GM23248 (cell line): ENCODE measurements around the gene IVD. TPM values are rescaled to one million over a fixed set of nuclear protein-coding genes. Genes with fewer than 3 reads are reported as not detected.

Experiments
- DNase-seq: peaks from one replicate; pipeline ENCODE4 v3.0.0-alpha.2; 2015
- H2AFZ ChIP-seq: fragments of 200-600 bp; sonication (generic); 2 replicates; pipeline ENCODE4 v1.6.1; 2016; ENCODE audit warnings: antibody characterized with exemption
- H3F3A ChIP-seq: fragments of 200-600 bp; sonication (generic); 2 replicates; pipeline ENCODE4 v1.6.1; 2016; ENCODE audit warnings: mild to moderate bottlenecking, antibody characterized with exemption, mixed run types; ENCODE audit not compliant: insufficient read depth
- H3K27ac ChIP-seq: fragments of 200-600 bp; sonication (generic); 2 replicates; pipeline ENCODE4 v1.5.1; 2016; ENCODE audit warnings: mild to moderate bottlenecking
- H3K27me3 ChIP-seq: fragments of 200-600 bp; sonication (generic); replicated peaks from 2 replicates; pipeline ENCODE4 v1.6.1; 2016; ENCODE audit warnings: mild to moderate bottlenecking; ENCODE audit not compliant: insufficient read depth
- H3K36me3 ChIP-seq: fragments of 200-600 bp; sonication (generic); 2 replicates; pipeline ENCODE4 v1.6.1; 2016; ENCODE audit warnings: low read depth, mild to moderate bottlenecking
- H3K4me1 ChIP-seq: fragments of 200-600 bp; sonication (generic); 2 replicates; pipeline ENCODE4 v1.6.1; 2016; ENCODE audit warnings: mild to moderate bottlenecking; ENCODE audit not compliant: insufficient read depth
- H3K4me2 ChIP-seq: fragments of 200-600 bp; sonication (generic); one replicate; pipeline ENCODE4 v1.6.1; 2016; ENCODE audit warnings: mild to moderate bottlenecking; ENCODE audit not compliant: unreplicated experiment
- H3K4me3 ChIP-seq: fragments of 200-600 bp; sonication (generic); 2 replicates; pipeline ENCODE4 v1.5.1; 2016; ENCODE audit warnings: mild to moderate bottlenecking
- H3K79me2 ChIP-seq: fragments of 200-600 bp; sonication (generic); 2 replicates; pipeline ENCODE4 v1.6.1; 2016; ENCODE audit warnings: mild to moderate bottlenecking; ENCODE audit not compliant: insufficient read depth
- H3K9ac ChIP-seq: fragments of 200-600 bp; sonication (generic); 2 replicates; pipeline ENCODE4 v1.6.1; 2016; ENCODE audit warnings: mild to moderate bottlenecking
- H3K9me2 ChIP-seq: fragments of 200-600 bp; sonication (generic); 2 replicates; pipeline ENCODE4 v1.6.1; 2016; ENCODE audit warnings: mixed run types, mild to moderate bottlenecking, moderate library complexity; ENCODE audit not compliant: insufficient read depth
- H3K9me3 ChIP-seq: fragments of 200-600 bp; sonication (generic); one replicate; pipeline ENCODE4 v1.6.1; 2017; ENCODE audit warnings: low read depth
- H4K20me1 ChIP-seq: fragments of 200-600 bp; sonication (generic); 2 replicates; pipeline ENCODE4 v1.6.0; 2016; ENCODE audit not compliant: insufficient read depth
- EZH2 ChIP-seq: fragments of 200-600 bp; sonication (generic); IDR thresholded peaks from 2 replicates; pipeline ENCODE4 v1.6.1; 2018; ENCODE audit warnings: antibody characterized with exemption, mild to moderate bottlenecking; ENCODE audit not compliant: insufficient read depth, poor library complexity, severe bottlenecking
- EZH2phosphoT487 ChIP-seq: fragments of 200-600 bp; sonication (generic); IDR thresholded peaks from 2 replicates; pipeline ENCODE4 v1.6.1; 2018; ENCODE audit warnings: antibody characterized with exemption, moderate library complexity, mild to moderate bottlenecking, low read depth; ENCODE audit not compliant: insufficient read depth
- WGBS, 2 experiments: methylation state at CpG; one replicate each; pipeline ENCODE4 v1.1.6; 2015 to 2017; ENCODE audit warnings: low lambda C conversion rate in 2 of 2, low coverage in 1 of 2; ENCODE audit errors: missing lambda C conversion rate in 2 of 2; 5-methylcytosine and 5-hydroxymethylcytosine counted together
- in situ Hi-C: fragments of 300-500 bp; cut with MboI; formaldehyde crosslinking; loops from 2 replicates; pipeline ENCODE4 v1.15.0; 2020
- polyA plus RNA-seq: library from polyadenylated mRNA; unstranded; fragments of >200 nt; fragmentation: Nextera tagmentation; extraction: Ambion mirVana; gene quantifications from 2 replicates; pipeline ENCODE4 v1.2.1, GENCODE V29; 2016
- total RNA-seq: library from RNA; depleted of rRNA; stranded (reverse); fragments of >200 nt; shearing (Covaris generic); gene quantifications from 2 replicates; pipeline ENCODE4 v1.2.3, GENCODE V29; 2014

IVD gene
- total and polyA plus RNA-seq, 2 experiments from 2014 or later = 28.2 to 50.1 TPM

GRCh38 chr15:40397688-40398412 lies 7.7 kb upstream of the IVD start:
- H2AFZ ChIP-seq = no peak overlapping the region
- H3K79me2 ChIP-seq = no peaks in the 10 kb centered on the region
- no peaks in the 10 kb centered on the region for H3K9me2 ChIP-seq
- no peak overlapping the region for H3K27ac ChIP-seq
- no peak overlapping the region for H3K4me2 ChIP-seq
- no peaks in the 10 kb centered on the region for H3K27me3 ChIP-seq
- no peaks in the 10 kb centered on the region for H3K9me3 ChIP-seq
- H3K4me1 ChIP-seq = no peaks in the 10 kb centered on the region
- no peak for DNase-seq
- in situ Hi-C loops = no loop called here
- no peaks in the 10 kb centered on the region for H3F3A ChIP-seq
- no peak for TF ChIP-seq EZH2
- TF ChIP-seq EZH2phosphoT487 = no peak
- no peak overlapping the region for H3K9ac ChIP-seq
- no peaks in the 10 kb centered on the region for H4K20me1 ChIP-seq
- WGBS, 2 experiments = 90 to 92% methylated on average over 8 of the region's 8 CpGs
- H3K36me3 ChIP-seq = peaks cover 10% of the 10 kb centered on the region; the same call in 1 of the 2 replicates
- no peak overlapping the region for H3K4me3 ChIP-seq

- peaks cover 6% of the 10 kb centered on the region; the same call in 1 of the 2 replicates for H3K36me3 ChIP-seq
- H2AFZ ChIP-seq = no peak overlapping the region
- H4K20me1 ChIP-seq = no peaks in the 10 kb centered on the region
- H3K4me3 ChIP-seq = no peak overlapping the region
- no peak for DNase-seq
- no peak overlapping the region for H3K27ac ChIP-seq
- no peaks in the 10 kb centered on the region for H3K9me2 ChIP-seq
- no peaks in the 10 kb centered on the region for H3K79me2 ChIP-seq
- H3K9me3 ChIP-seq = no peaks in the 10 kb centered on the region
- 31 to 47% methylated on average over 4 of the region's 4 CpGs for WGBS, 2 experiments
- no peak overlapping the region for H3K4me2 ChIP-seq
- no peaks in the 10 kb centered on the region for H3K27me3 ChIP-seq
- in situ Hi-C loops = no loop called here
- TF ChIP-seq EZH2phosphoT487 (no peak), EZH2 (no peak)
- H3K9ac ChIP-seq = no peak overlapping the region
- no peaks in the 10 kb centered on the region for H3K4me1 ChIP-seq
- no peaks in the 10 kb centered on the region for H3F3A ChIP-seq
Measured at GRCh38 chr15:40398413-40398873, 7.2 kb upstream of the IVD start.

- no peaks in the 10 kb centered on the region for H3K27me3 ChIP-seq
- no peaks in the 10 kb centered on the region for H4K20me1 ChIP-seq
- no peaks in the 10 kb centered on the region for H3F3A ChIP-seq
- WGBS, 2 experiments = 78 to 88% methylated on average over 7 of the region's 7 CpGs
- no peaks in the 10 kb centered on the region for H3K36me3 ChIP-seq
- H2AFZ ChIP-seq = no peak overlapping the region
- H3K4me3 ChIP-seq = no peak overlapping the region
- H3K4me1 ChIP-seq = no peaks in the 10 kb centered on the region
- no peaks in the 10 kb centered on the region for H3K9me3 ChIP-seq
- no peak overlapping the region for H3K27ac ChIP-seq
- H3K9ac ChIP-seq = no peak overlapping the region
- TF ChIP-seq EZH2 = no peak
- no peak for TF ChIP-seq EZH2phosphoT487
- H3K9me2 ChIP-seq = no peaks in the 10 kb centered on the region
- no peak for DNase-seq
- H3K4me2 ChIP-seq = no peak overlapping the region
- in situ Hi-C loops = no loop called here
- no peaks in the 10 kb centered on the region for H3K79me2 ChIP-seq
Measured at GRCh38 chr15:40399370-40399769, 6.2 kb upstream of the IVD start.

- Histone ChIP-seq H3K9me3 (no peaks in the 10 kb centered on the region), H3K79me2 (peaks cover 22% of the 10 kb centered on the region), H3K36me3 (peaks cover 18% of the 10 kb centered on the region; the same call in 1 of the 2 replicates), H3K27me3 (no peaks in the 10 kb centered on the region), H3K4me2 (no peak overlapping the region), H3K9ac (peak overlapping the region; percentile 5; the same call in 1 of the 2 replicates), H3K27ac (no peak overlapping the region), H3F3A (no peaks in the 10 kb centered on the region; the same call in 1 of the 2 replicates), H3K4me3 (no peak overlapping the region; the same call in 1 of the 2 replicates), H3K9me2 (no peaks in the 10 kb centered on the region), H4K20me1 (no peaks in the 10 kb centered on the region), H2AFZ (no peak overlapping the region), H3K4me1 (peaks cover 16% of the 10 kb centered on the region)
- TF ChIP-seq EZH2 = no peak
- no peak for TF ChIP-seq EZH2phosphoT487
- no peak for DNase-seq
- in situ Hi-C loops = no loop called here
- WGBS, 2 experiments = 75 to 79% methylated on average over 8 of the region's 8 CpGs
Measured at GRCh38 chr15:40407330-40407990, 1.9 kb downstream of the IVD start.
